Uterus (tissue), 2 donors: ENCODE results near the gene SLC25A31.

Source experiments
- POLR2A ChIP-seq, 2 donors: fragments of 450-650 bp; IDR thresholded peaks; one replicate each; pipeline ENCODE4 v1.6.1; 2016; ENCODE audit warnings: antibody characterized with exemption in 2 of 2, mild to moderate bottlenecking in 1 of 2, moderate library complexity in 1 of 2
- TF ChIP-seq, protein P1 (sequence below), 4 experiments: fragments of 200-600 bp in 2 of 4; fragments of 450-650 bp in 2 of 4; sonication (generic) in 2 of 4; IDR thresholded peaks; one replicate each; pipeline ENCODE4 v1.5.1; 2016 to 2019; ENCODE audit warnings: antibody characterized with exemption in 4 of 4, mild to moderate bottlenecking in 2 of 4, moderate library complexity in 1 of 4

DNA sequence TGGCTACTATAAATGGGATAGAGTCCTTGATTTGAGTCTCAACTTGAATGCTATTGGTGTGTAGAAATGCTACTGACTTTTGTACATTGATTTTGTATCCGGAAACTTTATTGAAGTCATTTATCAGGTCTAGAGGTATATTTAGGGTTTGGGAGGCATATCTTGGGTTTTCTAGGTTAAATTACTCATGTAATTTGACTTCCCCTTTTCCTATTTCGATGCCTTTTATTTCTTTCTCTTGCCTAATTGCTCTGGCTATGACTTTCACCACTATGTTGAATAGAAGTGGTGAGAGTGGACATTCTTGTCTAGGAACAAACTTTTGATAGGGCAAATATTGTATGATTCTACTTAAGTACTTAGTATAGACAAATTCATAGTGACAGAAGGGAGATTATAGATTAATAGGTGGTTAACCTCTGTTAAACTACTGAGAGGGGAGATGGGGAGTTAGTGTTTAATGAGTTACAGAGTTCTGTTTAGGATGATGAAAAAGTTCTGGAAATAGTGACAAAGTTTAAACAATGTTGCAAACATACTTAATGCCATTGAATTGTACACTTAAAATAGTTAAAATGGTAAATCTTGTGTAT is 29.1 kb downstream of the SLC25A31 start:
- TF ChIP-seq, protein P1, sequence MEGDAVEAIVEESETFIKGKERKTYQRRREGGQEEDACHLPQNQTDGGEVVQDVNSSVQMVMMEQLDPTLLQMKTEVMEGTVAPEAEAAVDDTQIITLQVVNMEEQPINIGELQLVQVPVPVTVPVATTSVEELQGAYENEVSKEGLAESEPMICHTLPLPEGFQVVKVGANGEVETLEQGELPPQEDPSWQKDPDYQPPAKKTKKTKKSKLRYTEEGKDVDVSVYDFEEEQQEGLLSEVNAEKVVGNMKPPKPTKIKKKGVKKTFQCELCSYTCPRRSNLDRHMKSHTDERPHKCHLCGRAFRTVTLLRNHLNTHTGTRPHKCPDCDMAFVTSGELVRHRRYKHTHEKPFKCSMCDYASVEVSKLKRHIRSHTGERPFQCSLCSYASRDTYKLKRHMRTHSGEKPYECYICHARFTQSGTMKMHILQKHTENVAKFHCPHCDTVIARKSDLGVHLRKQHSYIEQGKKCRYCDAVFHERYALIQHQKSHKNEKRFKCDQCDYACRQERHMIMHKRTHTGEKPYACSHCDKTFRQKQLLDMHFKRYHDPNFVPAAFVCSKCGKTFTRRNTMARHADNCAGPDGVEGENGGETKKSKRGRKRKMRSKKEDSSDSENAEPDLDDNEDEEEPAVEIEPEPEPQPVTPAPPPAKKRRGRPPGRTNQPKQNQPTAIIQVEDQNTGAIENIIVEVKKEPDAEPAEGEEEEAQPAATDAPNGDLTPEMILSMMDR (IDR thresholded peaks at IDR 0.05): no peak
- TF ChIP-seq POLR2A (IDR thresholded peaks at IDR 0.05): no peak
